HL-60/S4 treated with retinoic acid at 250 ng/mL for 4 days and 3 days (cell line): Measurements from ENCODE around the gene PLEKHG2.

ENCODE experiments used
- in situ Hi-C: fragments of 300-500 bp; cut with MboI; formaldehyde crosslinking; loops from 2 replicates; pipeline ENCODE4 v1.7.0; 2022; ENCODE audit warnings: low sequenced_read_pairs

PLEKHG2 gene

DNA sequence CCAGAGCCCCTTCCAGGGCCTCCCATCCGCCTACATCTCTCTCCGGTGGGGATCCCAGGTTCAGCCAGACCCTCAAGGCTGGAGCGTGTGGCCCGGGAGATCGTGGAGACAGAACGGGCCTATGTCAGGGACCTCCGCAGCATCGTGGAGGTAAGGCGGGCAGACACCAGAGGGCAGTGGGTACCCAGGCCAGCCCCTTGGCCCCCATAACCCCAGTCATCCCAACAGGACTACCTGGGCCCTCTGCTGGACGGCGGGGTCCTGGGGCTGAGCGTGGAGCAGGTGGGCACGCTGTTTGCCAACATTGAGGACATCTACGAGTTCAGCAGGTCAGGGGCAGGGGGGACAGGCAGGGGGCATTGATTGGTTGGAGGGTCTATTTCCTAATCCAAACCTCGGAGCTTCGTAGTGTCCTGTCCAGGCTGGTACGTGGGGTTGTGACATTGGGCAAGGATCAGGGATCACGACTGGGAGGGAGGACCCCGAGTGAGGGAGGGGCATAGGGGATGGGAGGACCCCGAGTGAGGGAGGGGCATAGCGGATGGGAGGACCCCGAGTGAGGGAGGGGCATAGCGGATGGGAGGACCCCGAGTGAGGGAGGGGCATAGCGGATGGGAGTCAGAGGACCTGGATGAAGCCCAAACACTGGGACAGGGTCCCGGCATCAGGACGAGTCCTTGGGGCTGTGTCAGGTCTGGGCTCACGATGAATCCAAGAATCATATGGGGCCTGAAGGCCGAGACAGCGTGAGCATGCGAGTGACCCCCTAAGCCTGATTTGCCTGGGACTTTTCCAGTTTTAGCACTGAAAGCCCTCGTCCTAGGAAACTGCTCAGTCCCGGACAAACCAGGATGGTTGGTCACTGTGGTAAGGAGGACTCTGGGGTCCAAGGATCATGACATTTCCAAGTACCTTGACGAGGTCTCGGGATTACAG is 2.9 kb downstream of the PLEKHG2 start:
- in situ Hi-C loops: no loop called here

DNA sequence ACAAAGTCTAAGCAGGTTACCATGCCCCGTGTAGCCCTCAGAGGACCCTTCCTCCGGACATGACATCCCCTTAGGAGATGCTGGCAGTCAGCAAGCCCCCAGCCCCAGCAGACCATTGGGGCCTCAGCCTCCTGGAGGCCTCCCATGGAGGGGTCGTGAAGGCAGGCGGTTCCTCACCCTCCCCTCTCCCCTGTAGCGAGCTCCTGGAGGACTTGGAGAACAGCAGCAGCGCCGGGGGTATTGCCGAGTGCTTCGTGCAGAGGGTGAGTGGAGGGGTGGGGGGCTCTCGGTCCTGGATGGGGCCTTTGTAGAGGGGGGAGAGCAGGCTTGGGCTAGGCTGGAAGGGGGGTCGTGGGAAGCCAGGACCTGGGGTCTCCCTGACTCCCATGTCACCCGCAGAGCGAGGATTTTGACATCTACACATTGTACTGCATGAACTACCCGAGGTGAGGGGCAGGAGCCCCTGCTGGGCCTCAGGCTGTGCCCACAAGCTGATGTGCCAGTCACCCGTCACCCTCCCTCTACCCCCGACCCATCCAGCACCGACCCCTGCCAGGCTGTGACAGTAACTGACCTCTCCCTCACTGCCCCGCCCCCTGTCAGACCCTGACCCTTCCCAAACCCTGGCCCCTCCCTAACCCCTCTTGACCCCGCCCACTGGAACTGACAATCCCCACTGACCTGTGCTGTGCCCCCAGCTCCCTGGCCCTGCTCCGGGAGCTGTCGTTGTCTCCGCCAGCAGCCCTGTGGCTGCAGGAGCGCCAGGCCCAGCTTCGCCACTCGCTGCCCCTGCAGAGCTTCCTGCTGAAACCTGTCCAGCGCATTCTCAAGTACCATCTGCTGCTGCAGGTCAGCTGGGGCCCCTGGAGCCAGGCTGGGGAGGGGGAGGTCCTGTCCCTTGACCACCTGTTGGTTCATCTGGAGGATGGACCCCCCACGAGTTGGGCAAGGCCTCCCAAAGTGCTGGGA is 4.0 kb downstream of the PLEKHG2 start:
- in situ Hi-C loops: no loop called here

DNA sequence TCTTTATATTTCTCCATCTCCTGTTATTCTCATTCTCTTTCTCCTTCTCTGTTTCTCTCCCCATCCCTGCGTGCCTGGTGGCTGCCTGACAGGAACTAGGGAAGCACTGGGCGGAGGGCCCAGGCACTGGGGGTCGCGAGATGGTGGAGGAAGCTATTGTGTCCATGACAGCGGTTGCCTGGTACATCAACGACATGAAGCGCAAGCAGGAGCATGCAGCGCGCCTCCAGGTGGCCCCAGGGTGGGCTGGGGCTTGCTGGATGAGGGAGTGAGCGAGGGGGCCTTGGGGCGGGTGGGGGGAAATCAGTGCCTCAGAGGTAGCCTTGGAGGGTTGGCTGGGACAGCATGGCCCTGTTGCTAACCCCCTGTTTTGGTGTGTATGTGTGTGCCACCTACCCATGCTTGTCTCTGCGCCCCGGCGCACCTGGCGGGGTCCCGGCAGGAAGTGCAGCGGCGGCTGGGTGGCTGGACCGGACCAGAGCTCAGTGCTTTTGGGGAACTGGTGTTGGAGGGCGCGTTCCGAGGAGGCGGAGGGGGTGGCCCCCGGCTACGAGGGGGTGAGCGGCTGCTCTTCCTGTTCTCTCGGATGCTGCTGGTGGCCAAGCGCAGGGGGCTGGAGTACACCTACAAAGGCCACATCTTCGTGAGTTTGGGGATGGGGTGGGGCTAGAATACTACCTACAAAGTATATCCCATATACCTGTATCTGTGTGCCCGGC is 5.2 kb downstream of the PLEKHG2 start:
- in situ Hi-C loops: no loop called here

DNA sequence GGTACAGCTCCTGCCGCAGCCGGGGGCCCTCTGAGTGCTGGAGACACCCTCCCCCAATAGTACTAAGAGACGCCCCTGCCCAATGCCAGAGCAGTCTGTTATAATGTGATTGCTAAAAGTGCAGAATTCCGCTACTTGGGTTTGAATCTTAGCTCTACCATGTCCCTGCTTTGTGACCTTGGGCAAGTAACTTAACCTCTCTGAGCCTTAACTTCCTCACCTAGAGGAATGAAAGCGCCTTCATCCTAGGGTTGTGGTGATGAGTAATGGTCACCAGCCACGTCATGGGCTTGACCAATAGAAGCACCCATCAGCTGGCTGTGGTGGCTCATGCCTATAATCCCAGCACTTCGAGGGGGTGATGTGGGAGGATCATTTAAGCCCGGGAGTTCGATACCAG is 6.5 kb downstream of the PLEKHG2 start:
- in situ Hi-C loops: no loop called here

DNA sequence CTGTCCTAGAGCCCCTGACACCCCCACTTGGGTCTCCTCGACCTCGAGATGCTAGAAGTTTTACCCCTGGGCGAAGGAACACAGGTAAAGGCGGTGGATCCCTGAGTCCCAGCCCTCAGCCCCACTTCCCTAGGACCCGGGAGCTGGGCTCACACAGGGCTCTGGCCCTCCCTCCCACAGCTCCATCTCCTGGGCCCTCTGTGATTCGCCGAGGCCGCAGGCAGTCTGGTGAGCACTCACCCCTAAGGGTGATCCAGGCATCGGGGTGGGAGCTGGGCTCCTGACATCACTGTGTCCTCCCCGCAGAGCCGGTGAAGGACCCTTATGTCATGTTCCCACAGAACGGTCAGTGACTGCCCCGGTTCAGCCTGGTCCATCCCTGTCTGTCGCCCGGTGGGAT is 8.3 kb downstream of the PLEKHG2 start:
- in situ Hi-C loops: no loop called here

DNA sequence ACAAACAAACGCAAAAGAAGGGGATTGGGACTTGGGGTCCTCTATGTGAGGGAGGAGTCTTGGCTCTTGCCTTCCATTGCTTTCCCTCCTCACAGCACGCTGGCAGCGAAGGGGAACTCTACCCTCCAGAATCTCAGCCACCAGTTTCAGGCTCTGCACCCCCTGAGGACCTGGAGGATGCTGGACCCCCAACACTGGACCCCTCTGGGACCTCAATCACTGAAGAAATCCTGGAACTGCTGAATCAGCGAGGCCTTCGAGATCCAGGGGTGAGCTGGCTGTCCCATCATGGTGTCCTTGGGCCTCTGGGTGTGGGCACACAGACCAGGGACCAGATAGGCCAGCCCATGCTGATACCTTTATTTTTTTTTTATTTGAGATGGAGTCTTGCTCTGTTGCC is 9.6 kb downstream of the PLEKHG2 start:
- in situ Hi-C loops: no loop called here

DNA sequence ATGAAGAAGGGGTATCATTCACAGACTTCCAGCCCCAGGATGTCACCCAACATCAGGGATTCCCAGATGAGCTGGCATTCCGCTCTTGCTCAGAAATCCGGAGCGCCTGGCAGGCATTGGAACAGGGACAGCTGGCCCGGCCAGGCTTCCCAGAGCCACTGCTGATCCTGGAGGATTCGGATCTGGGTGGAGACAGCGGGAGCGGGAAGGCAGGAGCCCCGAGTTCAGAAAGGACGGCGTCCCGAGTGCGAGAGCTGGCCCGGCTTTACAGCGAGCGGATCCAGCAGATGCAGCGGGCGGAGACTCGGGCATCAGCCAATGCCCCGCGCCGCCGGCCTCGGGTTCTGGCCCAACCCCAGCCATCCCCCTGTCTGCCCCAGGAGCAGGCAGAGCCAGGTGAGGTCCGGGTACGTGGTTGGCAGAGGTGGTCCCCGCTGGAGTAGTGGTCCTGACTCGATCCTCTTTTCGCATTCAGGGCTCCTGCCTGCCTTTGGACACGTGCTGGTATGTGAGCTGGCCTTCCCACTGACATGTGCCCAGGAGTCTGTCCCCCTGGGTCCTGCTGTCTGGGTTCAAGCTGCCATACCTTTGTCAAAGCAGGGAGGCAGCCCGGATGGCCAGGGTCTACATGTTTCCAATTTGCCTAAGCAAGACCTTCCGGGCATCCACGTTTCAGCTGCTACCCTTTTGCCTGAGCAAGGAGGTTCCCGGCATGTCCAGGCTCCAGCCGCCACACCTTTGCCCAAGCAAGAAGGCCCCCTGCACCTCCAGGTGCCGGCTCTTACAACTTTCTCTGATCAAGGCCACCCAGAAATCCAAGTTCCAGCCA is 11.0 kb downstream of the PLEKHG2 start:
- in situ Hi-C loops: no loop called here

DNA sequence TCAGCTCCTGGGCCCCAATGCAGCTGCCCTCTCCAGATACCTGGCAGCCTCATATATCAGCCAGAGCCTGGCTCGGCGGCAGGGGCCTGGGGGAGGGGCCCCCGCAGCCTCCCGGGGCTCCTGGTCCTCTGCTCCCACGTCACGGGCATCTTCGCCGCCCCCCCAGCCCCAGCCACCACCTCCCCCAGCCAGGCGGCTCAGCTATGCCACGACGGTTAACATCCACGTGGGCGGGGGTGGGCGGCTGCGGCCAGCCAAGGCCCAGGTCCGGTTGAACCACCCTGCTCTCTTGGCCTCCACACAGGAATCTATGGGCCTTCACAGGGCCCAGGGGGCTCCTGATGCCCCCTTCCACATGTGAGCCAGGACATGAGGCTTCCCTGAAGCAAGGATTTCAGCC is 12.5 kb downstream of the PLEKHG2 start:
- in situ Hi-C loops: no loop called here

DNA sequence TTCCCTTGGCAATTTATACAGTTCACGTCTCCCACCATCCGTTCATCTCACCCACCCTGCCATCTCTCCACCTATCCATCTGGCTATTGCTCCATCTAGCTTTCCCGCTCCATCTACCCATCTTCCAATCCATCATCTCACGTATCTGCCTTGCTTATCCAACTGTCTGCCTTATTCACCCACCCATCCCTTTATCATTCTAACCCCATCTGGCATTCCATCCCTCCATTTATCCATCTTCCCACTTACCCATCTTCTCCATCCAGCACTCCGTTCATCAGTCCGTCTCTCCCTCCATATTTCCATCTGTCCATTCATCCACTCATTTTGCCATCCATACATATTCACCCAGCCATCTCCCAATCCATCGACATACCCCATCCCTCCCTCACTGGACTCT is 13.3 kb downstream of the PLEKHG2 start:
- in situ Hi-C loops: no loop called here

DNA sequence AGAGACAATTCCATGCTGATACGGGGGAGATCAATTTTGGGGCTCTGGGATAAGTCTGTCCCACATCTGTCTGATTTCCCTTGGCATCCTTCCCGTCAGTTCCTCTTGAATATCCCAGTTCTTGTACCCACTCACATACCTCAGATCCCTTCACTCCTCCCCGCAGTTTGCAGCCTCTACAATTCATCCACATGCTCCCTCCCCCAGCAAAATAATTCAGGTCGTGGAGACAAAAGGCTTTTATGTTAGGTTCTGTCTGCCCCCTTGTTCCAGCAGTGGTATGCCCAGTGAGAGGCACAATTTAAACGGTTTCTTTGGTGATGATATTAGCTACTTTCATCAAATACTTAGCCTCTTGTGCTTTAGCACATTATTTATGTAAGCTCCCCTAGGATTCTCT is 13.7 kb downstream of the PLEKHG2 start:
- in situ Hi-C loops: no loop called here

DNA sequence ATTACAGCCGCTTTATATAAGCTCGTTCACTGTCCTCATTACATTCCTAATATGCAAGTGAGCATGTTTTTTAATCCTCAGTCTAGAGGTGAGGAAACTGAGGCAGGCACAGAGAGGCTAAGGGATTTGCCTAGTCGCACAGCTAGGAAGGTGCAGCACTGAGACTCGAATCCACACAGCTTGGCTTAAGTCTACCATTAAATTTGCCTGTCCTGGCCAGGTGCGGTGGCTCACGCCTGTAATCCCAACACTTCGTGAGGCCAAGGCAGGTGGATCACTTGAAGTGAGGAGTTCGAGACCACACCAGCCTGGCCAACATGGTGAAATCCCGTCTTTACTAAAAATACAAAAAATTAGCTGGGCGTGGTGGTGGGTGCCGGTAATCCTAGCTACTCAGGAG is 15.2 kb downstream of the PLEKHG2 start:
- in situ Hi-C loops: no loop called here

DNA sequence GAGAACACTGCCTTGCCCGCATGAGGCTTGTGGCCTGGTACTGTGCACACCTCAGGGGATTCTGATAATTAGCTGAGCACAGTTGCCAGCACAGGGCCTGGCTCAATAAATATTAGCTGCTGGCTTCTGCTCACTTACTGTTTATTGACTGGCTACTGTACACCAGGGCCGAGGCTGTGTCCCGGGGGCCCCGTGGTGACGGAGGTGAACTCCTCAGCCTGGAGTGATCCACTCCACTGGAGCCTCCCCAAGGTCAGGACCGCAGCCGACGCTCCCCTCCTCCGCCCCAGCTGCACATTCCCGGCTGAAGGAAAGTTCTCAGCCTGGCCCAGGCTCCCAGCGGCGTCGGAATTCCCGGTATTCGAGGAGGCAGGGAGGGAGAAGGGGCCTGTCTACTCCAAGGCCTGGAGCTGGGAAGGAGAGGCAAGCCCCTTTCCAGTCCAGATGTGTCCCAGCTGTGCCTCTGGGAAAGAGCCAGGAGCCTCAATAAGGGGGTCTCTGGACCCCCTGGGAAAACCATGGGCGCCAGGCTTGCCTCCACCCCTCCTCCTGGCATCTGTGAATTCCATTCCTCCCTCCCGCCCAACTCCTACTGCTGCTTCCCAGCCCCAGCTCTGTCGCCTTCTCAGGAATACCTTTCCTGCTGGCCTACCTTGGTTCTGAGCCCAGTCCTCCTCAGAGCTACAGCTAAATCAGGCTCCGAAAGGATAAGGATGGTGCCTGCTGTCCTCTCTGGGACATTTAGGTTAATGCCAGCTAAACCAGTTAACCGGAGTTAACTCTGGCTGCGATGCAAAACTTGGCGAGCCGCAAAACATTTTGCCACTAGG is 16.0 kb downstream of the PLEKHG2 start:
- in situ Hi-C loops: no loop called here

DNA sequence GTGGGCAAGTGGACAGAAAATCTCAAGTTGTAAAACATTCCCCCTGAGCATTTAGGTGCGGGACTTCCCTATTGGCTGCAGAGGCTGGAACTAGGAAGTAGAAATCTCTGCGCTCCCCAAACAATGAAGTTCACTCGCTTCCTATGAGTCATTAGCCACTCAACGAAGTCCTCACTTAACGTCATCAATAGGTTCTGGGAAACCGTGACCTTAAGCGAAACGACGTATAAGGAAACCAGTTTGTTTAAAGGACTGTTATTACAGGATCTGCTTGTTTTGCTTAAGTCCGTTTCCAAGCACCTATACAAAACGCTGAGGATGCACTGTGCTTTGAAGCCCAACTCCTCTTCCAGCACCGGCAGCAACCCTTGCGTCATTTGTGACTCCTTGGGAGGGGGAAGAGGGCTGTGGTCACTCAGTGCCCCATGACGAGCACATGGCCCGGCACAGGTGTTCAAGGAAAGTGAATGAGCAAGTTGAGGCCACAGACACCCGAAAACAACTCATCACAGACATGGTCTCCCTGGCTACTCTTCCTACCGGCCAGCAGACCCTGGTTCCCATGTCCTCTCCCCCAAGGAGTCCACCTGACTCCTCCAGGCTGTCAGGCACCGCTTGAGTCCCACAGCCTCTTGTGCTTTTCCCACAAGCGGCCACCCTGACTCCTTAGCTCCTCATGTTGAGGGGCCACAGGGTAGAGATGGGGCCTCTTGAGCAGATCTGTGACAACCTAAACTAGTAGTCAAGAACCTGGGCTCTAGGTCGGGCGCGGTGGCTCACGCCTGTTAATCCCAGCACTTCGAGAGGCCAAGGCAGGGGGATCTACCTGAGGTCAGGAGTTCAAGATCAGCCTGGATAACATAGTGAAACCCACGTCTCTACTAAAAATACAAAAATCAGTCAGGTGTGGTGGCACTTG is 18.5 kb downstream of the PLEKHG2 start:
- in situ Hi-C loops: no loop called here

DNA sequence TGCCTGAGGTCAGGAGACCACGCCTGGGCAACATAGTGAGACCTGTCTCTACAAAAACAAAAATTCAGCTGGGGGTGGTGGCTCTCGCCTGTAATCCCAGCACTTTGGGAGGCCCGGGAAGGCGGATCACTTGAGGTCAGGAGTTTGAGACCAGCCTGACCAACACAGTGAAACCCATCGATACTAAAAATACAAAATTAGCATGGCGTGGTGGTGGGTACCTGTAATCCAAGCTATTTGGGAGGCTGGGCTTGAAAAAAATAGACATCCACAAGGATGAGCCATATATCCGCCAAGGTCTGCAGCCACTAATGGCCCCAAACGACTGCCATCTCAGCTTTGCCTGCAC is 20.2 kb downstream of the PLEKHG2 start:
- in situ Hi-C loops: no loop called here

DNA sequence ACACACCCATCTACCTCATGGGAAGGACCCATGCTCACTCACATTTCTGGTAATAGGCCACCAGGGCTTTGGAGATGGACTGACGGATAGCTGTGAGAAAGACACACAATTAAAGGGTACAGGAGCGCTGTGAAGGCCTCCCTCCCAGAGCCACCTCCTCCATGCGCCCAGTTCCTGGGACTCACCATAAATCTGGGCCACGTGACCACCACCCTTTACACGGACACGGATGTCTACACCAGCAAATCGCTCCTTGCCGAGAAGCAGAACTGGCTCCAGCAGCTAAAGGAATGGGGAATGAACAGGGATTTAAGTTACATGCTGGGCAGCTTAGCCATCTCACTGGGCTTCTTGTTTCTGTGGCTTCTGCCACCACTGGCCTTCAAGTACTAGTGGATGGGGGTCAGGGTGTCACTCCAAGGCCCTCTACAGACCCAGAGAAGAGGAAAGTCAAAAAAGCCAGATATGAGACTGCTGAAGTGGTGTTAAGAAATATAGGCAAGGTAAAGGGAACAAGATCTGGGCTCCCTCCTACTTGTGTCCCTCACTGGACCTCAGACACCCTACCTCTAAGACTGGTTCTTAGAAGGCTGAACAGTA is 21.1 kb downstream of the PLEKHG2 start:
- in situ Hi-C loops: no loop called here

DNA sequence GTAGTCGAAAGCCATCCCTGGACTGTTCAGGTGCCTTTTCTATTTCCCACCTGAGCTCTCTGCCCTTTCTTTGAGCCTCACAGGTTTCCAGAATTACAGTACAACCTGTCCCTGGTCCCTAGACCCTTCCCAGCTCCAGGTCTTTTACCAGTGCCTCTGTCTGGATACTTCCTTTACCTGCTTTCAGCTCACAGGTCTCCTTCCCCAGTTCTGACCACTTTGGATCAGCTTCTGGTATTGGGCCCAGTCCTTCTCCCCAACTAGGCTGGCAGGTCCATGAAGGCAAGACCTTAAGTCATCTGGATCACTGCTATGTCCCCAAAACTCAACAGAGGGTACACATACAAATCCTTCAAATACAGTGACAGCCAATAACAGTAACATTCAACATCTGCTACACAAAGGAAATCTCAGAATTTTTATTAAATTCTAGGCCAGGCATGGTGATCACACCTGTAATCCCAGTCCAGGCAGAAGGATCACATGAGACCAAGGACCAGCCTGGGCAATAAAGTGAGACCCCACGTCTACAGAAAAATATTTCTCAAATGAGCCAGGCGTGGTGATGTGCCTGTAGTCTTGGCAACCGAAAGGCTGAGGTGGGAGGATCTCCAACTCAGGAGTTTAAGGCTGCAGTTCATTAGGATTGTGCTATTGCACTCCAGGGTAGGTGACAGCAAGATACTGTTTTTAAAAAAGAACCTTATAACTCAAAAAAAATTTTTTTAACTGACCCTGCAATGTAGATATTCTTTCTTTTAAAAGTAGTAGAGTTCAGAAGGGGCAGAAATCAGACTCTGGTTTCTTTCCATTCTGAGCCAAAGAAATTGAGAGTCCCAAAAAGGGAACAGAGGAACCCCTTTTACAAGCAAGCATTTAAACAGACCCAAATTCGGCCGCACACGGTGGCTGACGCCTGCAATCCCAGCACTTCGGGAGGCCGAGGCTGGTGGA is 21.9 kb downstream of the PLEKHG2 start:
- in situ Hi-C loops: no loop called here
